H7 (cell line): Measurements from ENCODE around the gene EFR3B. TPM values are rescaled to one million over a fixed set of nuclear protein-coding genes. Genes with fewer than 3 reads are reported as not detected.

Source experiments
- DNase-seq: peaks from one replicate; pipeline ENCODE4 v3.0.0; 2012
- H3K27me3 ChIP-seq: 2 replicates; pipeline ENCODE4 v1.6.0; 2011; ENCODE audit warnings: mild to moderate bottlenecking, low read length; ENCODE audit not compliant: control insufficient read depth, insufficient read depth
- H3K36me3 ChIP-seq: replicated peaks from 2 replicates; pipeline ENCODE4 v1.5.1; 2011; ENCODE audit warnings: low read length; ENCODE audit not compliant: control insufficient read depth, insufficient read depth
- H3K4me3 ChIP-seq: 2 replicates; pipeline ENCODE4 v1.5.1; 2011; ENCODE audit warnings: low read depth, mild to moderate bottlenecking, control low read depth, low read length, moderate library complexity; ENCODE audit not compliant: insufficient read depth
- total RNA-seq: library from RNA; depleted of rRNA; stranded (reverse); fragments of >200 nt; shearing (Covaris generic); gene quantifications from 2 replicates; pipeline ENCODE4 v1.2.3, GENCODE V29; 2014

Gene EFR3B
- total RNA-seq, 1 experiment from 2014 or later = 3.3 TPM

GRCh38 chr2:25025229-25026007, 16.5 kb upstream of the EFR3B start:
- H3K27me3 ChIP-seq = no peaks in the 10 kb centered on the region
- H3K4me3 ChIP-seq = no peak overlapping the region
- H3K36me3 ChIP-seq = no peaks in the 10 kb centered on the region
- no peak for DNase-seq

- DNase-seq = no peak
- H3K27me3 ChIP-seq = no peaks in the 10 kb centered on the region
- no peaks in the 10 kb centered on the region for H3K36me3 ChIP-seq
- no peak overlapping the region for H3K4me3 ChIP-seq
Observed at GRCh38 chr2:25026008-25026530, 15.8 kb upstream of the EFR3B start.

GRCh38 chr2:25029183-25029554, 12.7 kb upstream of the EFR3B start:
- H3K36me3 ChIP-seq = no peaks in the 10 kb centered on the region
- H3K4me3 ChIP-seq = no peak overlapping the region
- no peak for DNase-seq
- no peaks in the 10 kb centered on the region for H3K27me3 ChIP-seq

- no peaks in the 10 kb centered on the region for H3K27me3 ChIP-seq
- no peak for DNase-seq
- H3K4me3 ChIP-seq = no peak overlapping the region
- H3K36me3 ChIP-seq = no peaks in the 10 kb centered on the region
Observed at GRCh38 chr2:25030702-25031101, 11.2 kb upstream of the EFR3B start.

GRCh38 chr2:25032094-25032493, 9.8 kb upstream of the EFR3B start:
- DNase-seq = no peak
- H3K36me3 ChIP-seq = no peaks in the 10 kb centered on the region
- no peak overlapping the region for H3K4me3 ChIP-seq
- no peaks in the 10 kb centered on the region for H3K27me3 ChIP-seq

- no peak for DNase-seq
- no peaks in the 10 kb centered on the region for H3K27me3 ChIP-seq
Observed at GRCh38 chr2:25032901-25033300, 9.0 kb upstream of the EFR3B start.

GRCh38 chr2:25034081-25034480, 7.8 kb upstream of the EFR3B start:
- Histone ChIP-seq H3K27me3 (no peaks in the 10 kb centered on the region), H3K4me3 (no peak overlapping the region)
- no peak for DNase-seq

More at GRCh38 chr2:25032901-25033300, 9.0 kb upstream of the EFR3B start:
- no peaks in the 10 kb centered on the region for H3K36me3 ChIP-seq
- H3K4me3 ChIP-seq = no peak overlapping the region

GRCh38 chr2:25035537-25036220, 6.2 kb upstream of the EFR3B start:
- DNase-seq = no peak
- H3K4me3 ChIP-seq = no peak overlapping the region
- H3K36me3 ChIP-seq = no peaks in the 10 kb centered on the region
- H3K27me3 ChIP-seq = peaks cover 4% of the 10 kb centered on the region; the same call in 1 of the 2 replicates

More at GRCh38 chr2:25034081-25034480, 7.8 kb upstream of the EFR3B start:
- no peaks in the 10 kb centered on the region for H3K36me3 ChIP-seq

GRCh38 chr2:25036221-25036559, 5.7 kb upstream of the EFR3B start:
- Histone ChIP-seq H3K36me3 (no peaks in the 10 kb centered on the region), H3K4me3 (no peak overlapping the region), H3K27me3 (peaks cover 4% of the 10 kb centered on the region; the same call in 1 of the 2 replicates)
- no peak for DNase-seq

GRCh38 chr2:25039126-25039525, 2.8 kb upstream of the EFR3B start:
- H3K4me3 ChIP-seq = no peak overlapping the region
- no peaks in the 10 kb centered on the region for H3K36me3 ChIP-seq
- H3K27me3 ChIP-seq = peaks cover 19% of the 10 kb centered on the region
- no peak for DNase-seq

- DNase-seq = peak; percentile 85
- no peaks in the 10 kb centered on the region for H3K36me3 ChIP-seq
- peak overlapping the region; percentile 45 for H3K4me3 ChIP-seq
- peaks cover 20% of the 10 kb centered on the region for H3K27me3 ChIP-seq
Observed at GRCh38 chr2:25041307-25041927, 459 bp upstream of the EFR3B start.

- H3K4me3 ChIP-seq = peak overlapping the region; percentile 59
- no peaks in the 10 kb centered on the region for H3K36me3 ChIP-seq
- DNase-seq = peak; percentile 77
- H3K27me3 ChIP-seq = peaks cover 20% of the 10 kb centered on the region
Observed at GRCh38 chr2:25042321-25043240, 705 bp downstream of the EFR3B start.

- peak; percentile 66 for DNase-seq
- H3K36me3 ChIP-seq = no peaks in the 10 kb centered on the region
- H3K4me3 ChIP-seq = peak overlapping the region; percentile 59
- peaks cover 20% of the 10 kb centered on the region for H3K27me3 ChIP-seq
Observed at GRCh38 chr2:25043241-25043867, 1.5 kb downstream of the EFR3B start.

- peaks cover 20% of the 10 kb centered on the region for H3K27me3 ChIP-seq
- no peaks in the 10 kb centered on the region for H3K36me3 ChIP-seq
- DNase-seq = no peak
- no peak overlapping the region for H3K4me3 ChIP-seq
Observed at GRCh38 chr2:25044011-25044410, 2.1 kb downstream of the EFR3B start.
